ENCODE results near the gene PRDM7.
"Not testable (repeated sequence)": the region's sequence is repeated elsewhere in the genome, so short reads cannot be mapped to it uniquely, and the experiment has no call there.

PRDM7 gene

DNA sequence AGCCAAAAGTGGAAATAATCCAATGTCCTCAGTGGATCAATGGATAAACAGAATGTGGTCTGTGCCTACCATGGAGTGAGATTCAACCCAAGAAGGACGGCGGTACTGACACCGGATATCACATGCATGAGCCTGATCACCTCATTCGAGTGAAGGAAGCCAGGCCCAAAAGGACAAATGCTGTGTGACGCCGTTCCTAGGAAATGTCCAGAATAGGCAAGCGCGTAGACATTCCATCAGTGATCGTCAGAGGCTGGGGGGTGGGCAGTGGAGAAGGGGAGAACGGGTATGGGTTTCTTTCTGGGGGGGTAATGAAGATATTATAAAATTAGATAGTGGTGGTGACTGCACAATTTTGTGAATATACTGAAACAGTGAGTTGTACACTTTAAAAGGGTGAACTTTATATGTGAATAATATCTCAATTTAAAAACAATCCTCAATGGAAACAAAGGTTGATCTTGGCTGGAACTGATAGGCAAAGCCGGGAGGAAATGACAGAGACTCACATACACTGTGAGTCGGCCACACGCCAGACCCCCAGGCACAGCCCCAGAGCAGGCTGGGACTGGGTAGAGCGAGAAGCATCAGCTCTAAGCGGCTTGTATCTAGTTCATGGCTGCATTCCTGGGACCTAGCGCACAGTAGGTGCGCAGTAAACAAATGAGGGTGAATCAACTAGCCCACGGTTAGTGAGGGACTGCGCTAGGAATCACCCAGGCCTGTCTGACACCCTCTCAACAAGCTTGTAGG lies 61.4 kb downstream of the PRDM7 start:
- DNase-seq (ENCODE audit: low read depth in 2 of 2) = no peak

DNA sequence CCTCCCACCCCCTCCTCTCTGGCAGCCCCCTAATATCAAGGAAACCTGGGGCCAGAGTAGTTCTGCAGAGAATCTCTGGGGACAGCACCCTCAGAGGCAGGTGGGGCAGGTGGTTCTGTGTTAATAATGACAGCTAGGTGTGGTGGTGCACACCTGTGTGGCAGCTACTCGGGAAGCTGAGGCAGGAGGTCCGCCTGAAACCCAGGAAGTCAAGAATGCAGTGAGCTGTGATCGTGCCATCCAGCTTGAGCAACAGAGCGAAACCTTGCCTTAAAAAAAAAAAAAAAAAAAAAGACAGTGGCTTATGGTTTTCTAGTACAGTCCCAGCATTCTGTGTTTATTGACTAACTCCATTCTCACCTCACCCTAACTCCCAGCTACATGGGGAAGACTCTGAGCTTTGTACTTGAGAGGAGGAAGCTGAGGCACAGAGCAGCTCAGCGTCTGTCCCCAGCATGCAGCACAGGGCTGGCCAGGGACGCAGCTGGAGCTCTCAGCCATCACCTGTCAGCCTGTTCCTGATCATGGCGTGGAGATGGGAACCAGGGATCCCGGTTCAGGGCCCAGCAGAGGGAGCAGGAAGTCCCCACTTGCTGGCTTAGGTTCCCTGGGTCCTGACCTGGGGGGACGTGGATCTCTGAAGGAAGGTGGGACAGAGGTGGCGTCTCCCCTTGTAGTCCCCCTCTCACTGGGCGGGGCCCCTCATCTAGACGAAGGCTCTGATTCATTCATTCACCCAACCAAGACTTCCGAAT lies 64.0 kb downstream of the PRDM7 start:
- no peak for DNase-seq (ENCODE audit: low read depth in 2 of 2)

DNA sequence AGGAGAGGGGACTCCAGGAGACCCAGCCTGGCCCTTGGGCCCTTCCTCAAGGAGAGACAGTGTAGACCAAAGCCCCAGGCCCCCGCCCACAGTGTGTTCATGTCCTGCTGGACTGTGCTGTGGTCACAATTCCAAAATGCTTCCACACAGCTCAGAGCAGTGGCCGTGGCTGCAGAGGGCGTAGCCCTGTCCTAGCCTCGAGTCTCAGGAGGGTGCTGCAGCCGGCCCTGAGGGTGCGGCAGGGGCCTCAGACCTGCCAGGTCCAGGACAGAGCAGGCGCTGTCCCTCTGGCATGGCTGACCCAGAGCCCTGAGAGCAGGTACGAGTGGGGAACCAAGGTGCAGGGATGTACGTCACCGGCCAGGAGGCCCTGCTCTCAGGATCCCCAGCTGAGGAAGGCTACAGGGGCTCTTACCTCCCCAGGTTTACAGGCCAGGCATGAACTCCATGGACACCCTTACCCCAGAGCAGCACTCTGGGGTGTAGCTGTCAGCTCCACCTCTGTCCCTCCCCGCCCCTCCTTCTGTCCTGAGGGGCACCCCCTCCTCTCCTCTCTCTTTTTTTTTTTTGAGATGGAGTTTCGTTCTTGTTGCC lies 65.1 kb downstream of the PRDM7 start:
- DNase-seq (ENCODE audit: low read depth in 2 of 2) = no peak

DNA sequence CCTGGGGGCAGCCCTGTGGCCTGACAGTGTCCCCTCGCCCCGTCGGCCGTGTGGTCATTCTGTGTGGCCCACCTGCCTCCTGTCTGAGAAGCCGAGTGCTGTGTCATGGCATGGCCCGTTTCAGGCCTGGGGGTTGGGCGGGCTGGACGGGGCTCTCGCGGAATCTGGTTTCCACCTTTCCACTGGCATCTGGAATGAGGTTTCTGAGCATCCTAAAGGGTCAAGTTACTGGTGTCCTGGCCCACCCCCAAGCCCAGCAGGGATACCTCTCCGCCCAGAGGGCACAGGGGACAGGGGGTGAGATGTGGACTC lies 65.7 kb downstream of the PRDM7 start:
- no peak for DNase-seq (ENCODE audit: low read depth in 2 of 2)

DNA sequence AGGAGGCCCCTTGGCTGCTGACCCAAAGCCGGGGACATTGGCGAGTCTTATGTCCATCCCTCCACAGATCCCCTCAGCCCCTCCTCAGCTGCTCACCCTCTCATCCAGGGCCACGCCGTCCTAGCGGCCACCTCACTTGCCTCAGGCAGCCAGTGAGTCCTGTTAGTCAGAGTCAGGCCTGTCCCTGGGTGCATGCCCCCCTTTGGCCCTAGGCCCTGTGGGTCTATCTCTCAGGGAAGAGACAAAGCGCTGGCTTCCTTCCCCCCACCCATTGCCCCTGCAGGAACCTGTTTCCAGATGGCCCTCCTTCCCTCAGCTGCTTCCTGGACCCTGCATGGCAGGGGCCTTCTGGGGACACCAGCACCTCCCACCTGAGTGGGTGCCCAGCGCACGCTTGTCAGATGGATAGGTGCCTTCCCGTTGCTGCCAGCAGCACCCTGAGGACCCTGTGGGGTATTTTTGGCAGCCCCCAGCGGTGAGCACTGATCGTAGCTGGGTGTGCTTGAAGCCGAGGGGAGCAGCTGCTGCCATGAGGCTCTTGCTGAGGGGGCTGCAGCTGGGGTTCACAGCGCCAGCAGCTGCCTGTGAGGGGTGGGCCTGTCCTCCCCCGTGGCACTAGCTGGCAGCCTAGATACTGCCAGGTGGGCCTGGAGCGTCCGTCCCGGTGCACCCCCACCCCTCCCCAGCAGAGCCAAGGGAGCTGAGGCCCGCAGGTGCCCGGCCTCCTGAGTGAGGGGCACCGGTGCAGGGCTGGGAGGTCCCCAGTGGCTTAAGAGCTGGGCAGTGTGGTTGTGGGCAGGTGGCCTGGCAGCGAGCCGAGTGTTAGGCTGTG lies 66.2 kb downstream of the PRDM7 start:
- no peak for DNase-seq (ENCODE audit: low read depth in 2 of 2)

DNA sequence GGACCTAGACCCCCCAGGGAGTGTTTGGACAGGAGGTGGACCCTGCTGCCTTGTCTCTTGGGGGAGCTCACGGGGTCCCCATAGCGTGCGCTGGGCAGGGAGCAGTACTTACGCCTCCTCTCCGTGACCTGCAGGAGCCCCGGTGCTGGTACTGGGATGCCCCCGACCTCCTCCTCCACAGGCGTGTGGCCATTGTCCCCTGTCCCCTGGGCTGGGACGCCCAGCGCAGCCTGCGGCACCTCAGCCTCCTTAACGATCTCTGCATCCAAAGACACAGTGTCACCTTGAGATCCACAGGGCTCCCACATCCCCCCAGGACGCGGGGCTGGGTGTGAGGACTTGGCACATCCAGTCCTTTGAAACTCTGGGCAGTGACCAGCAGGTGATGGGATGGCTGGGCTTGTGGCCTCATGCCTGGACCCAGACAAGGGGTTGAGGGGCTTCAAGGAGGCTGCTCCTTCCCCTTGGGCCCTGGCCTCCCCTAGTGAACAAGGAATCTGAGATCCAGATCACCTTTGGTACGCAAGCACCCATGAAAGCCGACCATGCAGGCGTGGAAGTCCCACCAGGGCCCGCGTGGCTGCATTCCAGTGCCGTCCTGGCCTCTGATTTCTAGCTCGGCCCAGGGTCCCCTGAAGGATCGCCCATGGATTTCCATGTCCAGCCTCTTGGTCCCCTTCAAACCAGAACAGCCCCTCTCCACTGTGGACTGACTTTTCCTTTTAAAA lies 67.8 kb downstream of the PRDM7 start:
- DNase-seq (ENCODE audit: low read depth in 2 of 2) = no peak

DNA sequence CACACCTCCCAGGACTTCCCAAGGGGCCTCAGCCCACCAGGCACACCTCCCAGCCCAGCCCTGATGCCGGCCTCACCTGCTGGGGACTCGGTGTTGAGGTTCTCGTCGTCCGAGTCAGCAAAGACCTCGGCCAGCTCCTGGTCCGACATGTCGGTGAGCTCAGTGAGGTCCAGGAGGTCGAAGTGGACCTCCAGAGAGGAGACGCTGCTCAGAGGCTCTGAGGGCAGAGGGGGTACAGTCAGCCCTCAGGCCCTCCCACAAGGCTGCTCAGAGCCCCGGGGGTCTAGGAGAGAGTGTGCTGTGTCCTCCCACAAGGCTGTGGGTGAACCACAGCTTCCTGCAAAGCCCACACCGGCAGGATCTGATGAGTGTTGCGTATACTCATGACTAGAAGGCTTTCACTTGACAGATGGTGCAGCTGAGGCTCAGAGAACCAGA lies 68.4 kb downstream of the PRDM7 start:
- no peak for DNase-seq (ENCODE audit: low read depth in 2 of 2)

DNA sequence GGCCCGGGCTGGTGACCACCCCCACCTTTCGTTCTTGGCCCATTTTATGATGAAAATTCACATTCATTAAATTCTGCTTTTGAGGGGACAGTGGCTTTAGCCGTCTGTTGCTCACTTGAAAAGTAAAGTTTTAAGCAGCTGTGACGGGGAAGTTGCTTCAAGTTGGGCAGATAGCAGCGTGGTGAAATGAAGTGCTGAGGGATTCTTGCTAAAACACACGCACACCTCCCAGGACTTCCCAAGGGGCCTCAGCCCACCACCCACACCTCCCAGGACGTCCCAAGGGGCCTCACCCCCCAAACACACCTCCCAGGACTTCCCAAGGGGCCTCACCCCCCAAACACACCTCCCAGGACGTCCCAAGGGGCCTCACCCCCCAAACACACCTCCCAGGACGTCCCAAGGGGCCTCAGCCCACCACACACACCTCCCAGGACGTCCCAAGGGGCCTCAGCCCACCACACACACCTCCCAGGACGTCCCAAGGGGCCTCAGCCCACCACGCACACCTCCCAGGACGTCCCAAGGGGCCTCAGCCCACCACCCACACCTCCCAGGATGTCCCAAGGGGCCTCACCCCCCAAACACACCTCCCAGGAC lies 69.4 kb downstream of the PRDM7 start:
- not testable (repeated sequence) for DNase-seq (ENCODE audit: low read depth in 2 of 2)

DNA sequence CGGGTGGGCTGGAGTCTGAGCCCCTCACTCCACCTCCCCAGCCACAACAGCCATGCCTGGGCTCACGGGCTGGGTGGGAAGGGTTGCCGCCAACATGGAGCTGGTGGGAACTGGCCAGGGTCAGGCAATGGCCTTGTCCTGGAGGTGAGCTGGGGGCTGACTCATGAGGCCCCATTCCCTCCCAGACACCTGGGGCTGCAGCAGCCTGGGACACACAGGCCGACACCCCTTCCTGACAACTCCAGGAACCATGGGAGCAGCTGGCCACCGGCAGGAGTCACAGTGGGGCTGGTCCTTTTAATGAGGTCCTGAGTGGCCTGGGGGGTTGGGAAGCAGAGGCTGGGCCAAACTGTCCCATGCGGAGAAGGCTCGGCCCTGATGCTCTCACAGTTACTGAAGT lies 70.1 kb downstream of the PRDM7 start:
- no peak for DNase-seq (ENCODE audit: low read depth in 2 of 2)

Data from fibroblast of skin of left biceps (primary cell).